GM21526 (cell line): ENCODE data around the gene WNT7B.

ENCODE experiments used
- ATAC-seq: cut with Tn5 transposase; IDR thresholded peaks from one replicate; pipeline ENCODE4 v1.9.1; 2021; ENCODE audit warnings: moderate library complexity; ENCODE audit not compliant: unreplicated experiment, low FRiP score

Gene WNT7B

GRCh38 chr22:45975164-45976161, 1.5 kb downstream of the WNT7B start:
- no peak for ATAC-seq

GRCh38 chr22:45974498-45974897, 2.5 kb downstream of the WNT7B start:
- no peak for ATAC-seq

GRCh38 chr22:45972889-45973253, 4.1 kb downstream of the WNT7B start:
- no peak for ATAC-seq

- no peak for ATAC-seq
These were observed 4.7 kb downstream of the WNT7B start for GRCh38 chr22:45972091-45972888.

GRCh38 chr22:45971408-45972028, 5.4 kb downstream of the WNT7B start:
- no peak for ATAC-seq

- no peak for ATAC-seq
These were observed 6.1 kb downstream of the WNT7B start for GRCh38 chr22:45970705-45971407.

GRCh38 chr22:45969801-45970470, 7.0 kb downstream of the WNT7B start:
- no peak for ATAC-seq

GRCh38 chr22:45969414-45969799, 7.6 kb downstream of the WNT7B start:
- ATAC-seq, result no peak

- ATAC-seq, result no peak
These were observed 8.1 kb downstream of the WNT7B start for GRCh38 chr22:45968751-45969413.

GRCh38 chr22:45968003-45968650, 8.8 kb downstream of the WNT7B start:
- no peak for ATAC-seq

- ATAC-seq, result no peak
These were observed 10.0 kb downstream of the WNT7B start for GRCh38 chr22:45966895-45967365.

GRCh38 chr22:45966320-45966894, 10.6 kb downstream of the WNT7B start:
- no peak for ATAC-seq

GRCh38 chr22:45965563-45965962, 11.4 kb downstream of the WNT7B start:
- ATAC-seq, result no peak

- ATAC-seq, result no peak
These were observed 11.9 kb downstream of the WNT7B start for GRCh38 chr22:45964926-45965527.

GRCh38 chr22:45964372-45964771, 12.6 kb downstream of the WNT7B start:
- no peak for ATAC-seq

GRCh38 chr22:45963821-45964220, 13.1 kb downstream of the WNT7B start:
- ATAC-seq, result no peak

GRCh38 chr22:45962756-45963324, 14.1 kb downstream of the WNT7B start:
- no peak for ATAC-seq

- no peak for ATAC-seq
These were observed 14.6 kb downstream of the WNT7B start for GRCh38 chr22:45962434-45962718.
